IMR-90 (cell line): Measurements from ENCODE around the gene PLA2G3. TPM values are rescaled to one million over a fixed set of nuclear protein-coding genes. Genes with fewer than 3 reads are reported as not detected.
"Not testable (repeated sequence)": the region's sequence is repeated elsewhere in the genome, so short reads cannot be mapped to it uniquely, and the experiment has no call there.

ENCODE experiments used
- ATAC-seq: fragments of 200-7000 bp; cut with Tn5 transposase; 2 replicates; pipeline ENCODE4 v1.9.1; 2020; ENCODE audit warnings: low read depth, mild to moderate bottlenecking, moderate library complexity
- BruUV-seq: library from RNA; stranded (reverse); fragments of 400-500 nt; replicated peaks from 2 replicates; lab custom pipeline; 2021; lab: Mats Ljungman, UMichigan
- CTCF ChIA-PET: fragments of 300-600 bp; formaldehyde crosslinking; extraction: SDS; loops from one replicate; lab custom pipeline; 2021; ENCODE audit warnings: antibody characterized with exemption; lab: Yijun Ruan, JAX
- POLR2A ChIA-PET: fragments of 300-600 bp; sonication (Branson Sonifier 250); formaldehyde crosslinking; loops from one replicate; lab custom pipeline; 2022; ENCODE audit warnings: antibody characterized with exemption; ENCODE audit not compliant: unreplicated experiment; lab: Charles Lee
- DNase-seq: peaks from one replicate; pipeline ENCODE4 v3.0.0; 2013
- H2AFZ ChIP-seq: replicated peaks from 2 replicates; pipeline ENCODE3; 2013; ENCODE audit warnings: low read length, mild to moderate bottlenecking; ENCODE audit not compliant: poor library complexity
- H2AK5ac ChIP-seq: 2 replicates; pipeline ENCODE4 v1.6.1; 2013; ENCODE audit warnings: low read depth, low read length, inconsistent platforms
- H2AK9ac ChIP-seq: replicated peaks from 2 replicates; pipeline ENCODE3; 2013; ENCODE audit warnings: mild to moderate bottlenecking, low read depth, low read length, moderate library complexity; ENCODE audit not compliant: poor library complexity
- H2BK120ac ChIP-seq: 2 replicates; pipeline ENCODE4 v1.6.1; 2013; ENCODE audit warnings: low read depth, low read length, inconsistent platforms
- H2BK15ac ChIP-seq: 3 replicates; pipeline ENCODE4 v1.6.1; 2013; ENCODE audit warnings: low read depth, low read length, inconsistent platforms
- H2BK20ac ChIP-seq: 2 replicates; pipeline ENCODE4 v1.6.1; 2013; ENCODE audit warnings: low read depth, mild to moderate bottlenecking, inconsistent platforms, low read length, moderate library complexity
- H2BK5ac ChIP-seq: 2 replicates; pipeline ENCODE4 v1.6.1; 2013; ENCODE audit warnings: mild to moderate bottlenecking, low read depth, low read length, inconsistent platforms; ENCODE audit not compliant: poor library complexity, severe bottlenecking
- H3K14ac ChIP-seq: replicated peaks from 2 replicates; pipeline ENCODE4 v1.6.1; 2013; ENCODE audit warnings: low read depth, low read length, inconsistent platforms
- H3K18ac ChIP-seq: 2 replicates; pipeline ENCODE4 v1.6.1; 2013; ENCODE audit warnings: low read depth, low read length, control low read depth
- H3K23ac ChIP-seq: 2 replicates; pipeline ENCODE4 v1.6.1; 2013; ENCODE audit warnings: low read depth, low read length, inconsistent platforms
- H3K27ac ChIP-seq: 2 replicates; pipeline ENCODE4 v1.5.1; 2013; ENCODE audit warnings: mild to moderate bottlenecking, control low read depth, low read length; ENCODE audit not compliant: insufficient read depth
- H3K27me3 ChIP-seq: 2 replicates; pipeline ENCODE4 v1.6.1; 2013; ENCODE audit warnings: low read length; ENCODE audit not compliant: control insufficient read depth, insufficient read depth
- H3K36me3 ChIP-seq: 2 replicates; pipeline ENCODE4 v1.6.1; 2013; ENCODE audit warnings: low read length, mixed read lengths; ENCODE audit not compliant: control insufficient read depth, insufficient read depth
- H3K4ac ChIP-seq: 2 replicates; pipeline ENCODE4 v1.6.1; 2013; ENCODE audit warnings: low read depth, low read length, inconsistent platforms
- H3K4me1 ChIP-seq: 2 replicates; pipeline ENCODE4 v1.6.1; 2013; ENCODE audit warnings: low read length, mixed read lengths; ENCODE audit not compliant: control insufficient read depth, insufficient read depth
- H3K4me2 ChIP-seq: 2 replicates; pipeline ENCODE4 v1.6.1; 2013; ENCODE audit warnings: low read depth, mild to moderate bottlenecking, control low read depth, low read length, moderate library complexity
- H3K4me3 ChIP-seq: 2 replicates; pipeline ENCODE4 v1.5.1; 2013; ENCODE audit warnings: low read depth, mild to moderate bottlenecking, control low read depth, low read length, moderate library complexity; ENCODE audit not compliant: insufficient read depth
- H3K56ac ChIP-seq: 2 replicates; pipeline ENCODE4 v1.6.1; 2013; ENCODE audit warnings: low read length, inconsistent platforms; ENCODE audit not compliant: insufficient read depth; ENCODE audit errors: extremely low read depth
- H3K79me1 ChIP-seq, 2 experiments: 2 replicates each; pipeline ENCODE4 v1.6.1; 2013; ENCODE audit warnings: low read length in 2 of 2, inconsistent platforms in 1 of 2, low read depth in 1 of 2
- H3K9ac ChIP-seq: 2 replicates; pipeline ENCODE4 v1.6.1; 2013; ENCODE audit warnings: low read depth, low read length, control low read depth
- H3K9me1 ChIP-seq: 2 replicates; pipeline ENCODE4 v1.6.1; 2013; ENCODE audit warnings: low read length, inconsistent platforms; ENCODE audit not compliant: insufficient read depth
- H3K9me3 ChIP-seq: 2 replicates; pipeline ENCODE4 v1.6.1; 2013; ENCODE audit warnings: low read length; ENCODE audit not compliant: control insufficient read depth, insufficient read depth
- H4K20me1 ChIP-seq: 2 replicates; pipeline ENCODE4 v1.6.1; 2013; ENCODE audit warnings: low read length, inconsistent platforms; ENCODE audit not compliant: insufficient read depth
- H4K5ac ChIP-seq: 2 replicates; pipeline ENCODE4 v1.6.1; 2013; ENCODE audit warnings: mild to moderate bottlenecking, low read depth, low read length, control low read depth
- H4K8ac ChIP-seq, 2 experiments: 2 replicates each; pipeline ENCODE4 v1.6.1; 2013; ENCODE audit warnings: low read depth in 2 of 2, low read length in 2 of 2, control low read depth in 1 of 2, inconsistent platforms in 1 of 2
- H4K91ac ChIP-seq: 2 replicates; pipeline ENCODE4 v1.6.1; 2013; ENCODE audit warnings: low read depth, low read length, inconsistent platforms; ENCODE audit not compliant: insufficient read depth
- RAD21 ChIP-seq: IDR thresholded peaks from 2 replicates; pipeline ENCODE4 v1.6.1; 2012; ENCODE audit warnings: low read length, improper control_type of control experiment
- WGBS, 2 experiments: methylation state at CpG; one replicate each; pipeline versions ENCODE4 v1.1.5 to v1.1.7; 2013; ENCODE audit warnings: missing lambda C conversion rate in 2 of 2; ENCODE audit not compliant: insufficient read length in 1 of 2; ENCODE audit errors: extremely low coverage in 2 of 2; 5-methylcytosine and 5-hydroxymethylcytosine counted together
- dilution Hi-C: fragments of 300-500 bp; cut with HindIII; formaldehyde crosslinking; loops from one replicate; pipeline ENCODE4 v1.14.3; 2018; ENCODE audit warnings: low sequenced_read_pairs; ENCODE audit not compliant: unreplicated experiment
- in situ Hi-C: fragments of 300-500 bp; cut with MboI; formaldehyde crosslinking; loops from 3 replicates; pipeline ENCODE4 v1.14.3; 2019; ENCODE audit warnings: low sequenced_read_pairs, inconsistent platforms, mixed read lengths
- intact Hi-C: fragments of 100-400 bp; cut with micrococcal nuclease; formaldehyde crosslinking; loops from 2 replicates; pipeline ENCODE4 v1.10.0; 2022
- polyA plus RNA-seq, 3 experiments: library from polyadenylated mRNA; depleted of rRNA; stranded (reverse); fragments of >200 nt; gene quantifications; 2 replicates each; pipeline ENCODE4 v1.2.3, GENCODE V29; 2012; ENCODE audit warnings: low replicate concordance in 1 of 3
- total RNA-seq: library from RNA; depleted of rRNA; stranded (reverse); fragments of >200 nt; gene quantifications from 2 replicates; pipeline ENCODE4 v1.2.3, GENCODE V29; 2012

The PLA2G3 gene
- total and polyA plus RNA-seq, 2 of the 4 experiments (the other 2 are of a cell fraction): under 0.01 to 0.12 TPM

- TF ChIP-seq RAD21: no peak
Measured at GRCh38 chr22:31118046-31118820, 22.1 kb downstream of the PLA2G3 start (continued).

- H2AK5ac ChIP-seq, H3K4me2 ChIP-seq, H2BK20ac ChIP-seq, H3K14ac ChIP-seq, H2BK5ac ChIP-seq, dilution Hi-C loops, H2AK9ac ChIP-seq, H3K9me1 ChIP-seq, H3K27ac ChIP-seq, H3K18ac ChIP-seq, H4K20me1 ChIP-seq, intact Hi-C loops, H3K9ac ChIP-seq, H3K23ac ChIP-seq, H3K4ac ChIP-seq, H4K5ac ChIP-seq, DNase-seq, H3K4me3 ChIP-seq, H2AFZ ChIP-seq, POLR2A ChIA-PET, BruUV-seq, H3K36me3 ChIP-seq, ATAC-seq, H4K8ac ChIP-seq, H3K4me1 ChIP-seq, H2BK120ac ChIP-seq, H3K56ac ChIP-seq, H2BK15ac ChIP-seq, H4K91ac ChIP-seq, H3K27me3 ChIP-seq, CTCF ChIA-PET, H3K79me1 ChIP-seq, H3K9me3 ChIP-seq: not testable (repeated sequence)
- WGBS, 2 experiments: 100% methylated on average over 4 of the region's 7 CpGs; no CpG with 5 or more reads in 1 of the 2 experiments
- in situ Hi-C loops: loop anchor here (5.0 to 10.0 kb wide), 2 partner anchors 35 to 122 kb away; no protein-coding TSS in a partner anchor
Measured at GRCh38 chr22:31112547-31113091, 27.7 kb downstream of the PLA2G3 start.
